WERI-Rb-1 (cell line): Measurements from ENCODE around the gene MICAL3.

Experiments
- DNase-seq: peaks from one replicate; pipeline ENCODE4 v3.0.0-alpha.2; 2020
- H3K27ac ChIP-seq: fragments of 250-450 bp; sonication (Bioruptor Pico); 2 replicates; pipeline ENCODE4 v1.5.1; 2020; ENCODE audit warnings: mild to moderate bottlenecking, moderate library complexity
- H3K27me3 ChIP-seq: fragments of 250-450 bp; sonication (Bioruptor Pico); 2 replicates; pipeline ENCODE4 v1.5.1; 2021; ENCODE audit warnings: mild to moderate bottlenecking, low read depth, moderate library complexity; ENCODE audit not compliant: insufficient read depth, severe bottlenecking
- H3K36me3 ChIP-seq: fragments of 250-450 bp; sonication (Bioruptor Pico); 2 replicates; pipeline ENCODE4 v1.5.1; 2020; ENCODE audit warnings: mild to moderate bottlenecking, moderate library complexity
- H3K4me3 ChIP-seq: 2 replicates; pipeline ENCODE4 v1.5.1; 2011; ENCODE audit warnings: low read depth, mild to moderate bottlenecking, control low read depth, low read length
- H3K9me3 ChIP-seq: fragments of 250-450 bp; sonication (Bioruptor Pico); 2 replicates; pipeline ENCODE4 v1.5.1; 2021; ENCODE audit warnings: mild to moderate bottlenecking, moderate library complexity; ENCODE audit not compliant: severe bottlenecking
- TF ChIP-seq, protein P1 (sequence below): IDR thresholded peaks from 2 replicates; pipeline ENCODE4 v1.5.1; 2011; ENCODE audit warnings: low read depth, mild to moderate bottlenecking, control low read depth, inconsistent platforms, low read length

The MICAL3 gene

GRCh38 chr22:17861909-17862308 is 162.5 kb downstream of the MICAL3 start:
- TF ChIP-seq, protein P1, sequence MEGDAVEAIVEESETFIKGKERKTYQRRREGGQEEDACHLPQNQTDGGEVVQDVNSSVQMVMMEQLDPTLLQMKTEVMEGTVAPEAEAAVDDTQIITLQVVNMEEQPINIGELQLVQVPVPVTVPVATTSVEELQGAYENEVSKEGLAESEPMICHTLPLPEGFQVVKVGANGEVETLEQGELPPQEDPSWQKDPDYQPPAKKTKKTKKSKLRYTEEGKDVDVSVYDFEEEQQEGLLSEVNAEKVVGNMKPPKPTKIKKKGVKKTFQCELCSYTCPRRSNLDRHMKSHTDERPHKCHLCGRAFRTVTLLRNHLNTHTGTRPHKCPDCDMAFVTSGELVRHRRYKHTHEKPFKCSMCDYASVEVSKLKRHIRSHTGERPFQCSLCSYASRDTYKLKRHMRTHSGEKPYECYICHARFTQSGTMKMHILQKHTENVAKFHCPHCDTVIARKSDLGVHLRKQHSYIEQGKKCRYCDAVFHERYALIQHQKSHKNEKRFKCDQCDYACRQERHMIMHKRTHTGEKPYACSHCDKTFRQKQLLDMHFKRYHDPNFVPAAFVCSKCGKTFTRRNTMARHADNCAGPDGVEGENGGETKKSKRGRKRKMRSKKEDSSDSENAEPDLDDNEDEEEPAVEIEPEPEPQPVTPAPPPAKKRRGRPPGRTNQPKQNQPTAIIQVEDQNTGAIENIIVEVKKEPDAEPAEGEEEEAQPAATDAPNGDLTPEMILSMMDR = no peak
- H3K27ac ChIP-seq = no peak overlapping the region
- H3K4me3 ChIP-seq = no peak overlapping the region
- peaks cover 20% of the 10 kb centered on the region for H3K36me3 ChIP-seq
- no peaks in the 10 kb centered on the region for H3K9me3 ChIP-seq
- DNase-seq = no peak
- no peaks in the 10 kb centered on the region for H3K27me3 ChIP-seq

- DNase-seq = no peak
- H3K27me3 ChIP-seq = no peaks in the 10 kb centered on the region
- H3K4me3 ChIP-seq = no peak overlapping the region
- H3K36me3 ChIP-seq = peaks cover 14% of the 10 kb centered on the region
- H3K27ac ChIP-seq = no peak overlapping the region
- TF ChIP-seq, protein P1 = no peak
- no peaks in the 10 kb centered on the region for H3K9me3 ChIP-seq
Measured at GRCh38 chr22:17860220-17860965, 164.0 kb downstream of the MICAL3 start.

DNA sequence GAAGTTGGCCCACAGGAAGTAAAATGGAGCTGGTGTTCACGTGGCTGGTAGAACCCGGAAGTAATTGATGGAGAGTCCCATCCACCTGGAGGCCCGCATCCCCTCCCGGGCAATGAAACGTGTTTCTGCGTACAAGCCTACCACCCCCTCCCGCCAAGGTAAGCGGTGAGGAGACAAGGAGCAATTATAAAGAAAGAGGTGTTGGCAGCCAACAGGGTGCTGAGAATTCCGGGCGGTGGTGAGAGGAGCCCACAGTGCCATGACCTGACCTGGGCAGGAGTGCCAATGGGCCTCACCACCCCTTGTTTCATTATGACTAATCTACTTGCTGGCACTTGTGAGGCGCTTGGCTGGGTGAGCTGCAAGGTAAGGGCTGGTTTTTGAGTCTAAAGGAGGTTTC is 166.3 kb downstream of the MICAL3 start:
- TF ChIP-seq, protein P1 = no peak
- Histone ChIP-seq H3K9me3 (no peaks in the 10 kb centered on the region), H3K4me3 (no peak overlapping the region), H3K36me3 (no peaks in the 10 kb centered on the region; the same call in 1 of the 2 replicates), H3K27me3 (no peaks in the 10 kb centered on the region), H3K27ac (no peak overlapping the region)
- no peak for DNase-seq

DNA sequence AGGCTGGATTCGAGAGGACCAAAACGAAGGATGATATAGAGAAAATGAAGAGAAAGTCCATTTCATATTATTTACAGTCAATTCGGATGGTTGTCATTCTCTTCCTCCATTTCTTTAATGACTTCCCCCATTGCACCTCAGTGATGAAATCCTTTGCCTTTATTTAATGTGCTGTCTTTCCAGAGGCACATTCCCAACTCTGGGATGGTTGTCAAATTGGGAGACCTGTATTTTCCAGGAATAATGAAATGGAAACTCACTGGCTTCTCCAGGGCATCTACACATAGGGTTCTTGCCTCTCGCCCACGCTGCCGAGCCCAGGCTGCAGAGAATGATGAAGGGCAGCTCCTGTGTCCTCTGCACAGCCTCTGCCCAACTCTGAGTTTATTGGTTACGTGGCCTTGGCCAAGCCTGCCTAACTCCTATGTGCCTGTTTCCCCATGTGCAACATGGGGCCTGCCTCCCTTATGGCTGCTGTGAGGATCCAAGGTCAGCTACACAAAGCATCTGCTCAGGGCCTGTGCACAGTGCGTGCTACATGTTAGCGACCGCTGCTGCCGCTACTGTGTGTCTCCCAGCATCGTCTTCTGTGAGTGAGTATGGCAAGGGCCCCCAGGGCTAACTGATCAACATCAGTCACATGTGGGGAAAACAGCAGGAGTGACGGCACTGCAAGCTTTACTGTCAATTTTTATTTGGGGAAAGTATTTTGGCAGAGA is 168.6 kb downstream of the MICAL3 start:
- Histone ChIP-seq H3K27me3 (no peaks in the 10 kb centered on the region), H3K27ac (no peak overlapping the region), H3K4me3 (no peak overlapping the region), H3K36me3 (no peaks in the 10 kb centered on the region), H3K9me3 (no peaks in the 10 kb centered on the region)
- DNase-seq = no peak
- TF ChIP-seq, protein P1 = no peak

DNA sequence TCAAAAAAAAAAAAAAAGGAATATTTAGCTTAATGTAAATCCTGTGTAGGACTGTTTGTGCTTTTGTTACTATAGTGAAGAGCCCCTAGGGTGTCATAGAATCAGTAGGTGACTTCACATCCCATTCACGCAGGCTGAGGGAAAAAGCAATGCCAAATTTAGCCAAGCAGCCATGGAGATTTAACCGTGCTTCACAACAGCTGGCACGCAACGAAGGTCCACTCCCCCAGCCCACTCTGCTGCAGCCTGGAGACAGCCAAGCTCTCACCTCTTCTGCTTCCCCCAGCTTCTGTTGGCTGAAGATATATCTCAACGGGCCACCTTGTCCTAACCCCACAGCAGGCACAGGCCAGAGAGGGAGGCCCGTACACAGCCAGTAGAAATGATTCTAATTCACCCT is 171.3 kb downstream of the MICAL3 start:
- H3K27ac ChIP-seq = no peak overlapping the region
- no peak overlapping the region for H3K4me3 ChIP-seq
- no peaks in the 10 kb centered on the region for H3K27me3 ChIP-seq
- no peaks in the 10 kb centered on the region for H3K36me3 ChIP-seq
- no peak for DNase-seq
- no peaks in the 10 kb centered on the region for H3K9me3 ChIP-seq
- TF ChIP-seq, protein P1 = no peak
